Heart left ventricle (tissue), 13 donors: ENCODE results near the gene OCSTAMP.

Source experiments
- CTCF ChIP-seq, 12 donors: fragments of 200-600 bp; sonication (generic) in 4 of 12; IDR thresholded peaks; one replicate each; pipeline versions ENCODE4 v1.5.0 to v1.8.0; 2018 to 2022; ENCODE audit warnings: antibody characterized with exemption in 12 of 12, mild to moderate bottlenecking in 5 of 12
- POLR2A ChIP-seq, 2 donors: fragments of 450-650 bp; IDR thresholded peaks; one replicate each; pipeline ENCODE4 v1.6.1; 2017; ENCODE audit warnings: antibody characterized with exemption in 2 of 2, mild to moderate bottlenecking in 2 of 2, moderate library complexity in 2 of 2
- donor health status: ischemic (EF 13 %, LVEDD 7.1; RV severe dilation, severe dysfunction).
- donor health status: DM: no; HTN: yes; CAD: no.
- donor health status: DM: no; HTN: no; CAD: no.
- donor health status: ischemic (EF 25% LVEDD 6.9; RV normal size, moderate dysfunction).
- donor health status: ischemic (EF 25% LVEDD 5.7; RV mildly dilated, moderate dysfunction).
- donor health status: ischemic (EF 35%, LVEDD 5.7; RV mildly dilated, moderate dysfunction).
- donor health status: nonischemic (EF 11% LVEDD 7.7; RV severe dilation, severe dysfunction).
- donor health status: DM: yes; HTN: yes; CAD: no.
- donor health status: PGD.
- donor health status: ischemic (EF 29% LVEDD 5.4; RV normal size, mild dysfunction).
- donor health status: nonischemic (EF 23%, LVEDD 6.1; RV moderate dilation, normal function).

GRCh38 chr20:46594725-46595124 lies 44.3 kb upstream of the OCSTAMP start:
- no peak for TF ChIP-seq CTCF (IDR thresholded peaks at IDR 0.05)
- TF ChIP-seq POLR2A (IDR thresholded peaks at IDR 0.05): no peak
